Right ventricle myocardium inferior (tissue), 1 donor: ENCODE results near the gene UGT1A9. TPM values are rescaled to one million over a fixed set of nuclear protein-coding genes. Genes with fewer than 3 reads are reported as not detected.
"Not testable (repeated sequence)": the region's sequence is repeated elsewhere in the genome, so short reads cannot be mapped to it uniquely, and the experiment has no call there.

ENCODE experiments used
- ATAC-seq: fragments of 200-7000 bp; cut with Tn5 transposase; one replicate; pipeline ENCODE4 v1.9.1; 2020; ENCODE audit warnings: mild to moderate bottlenecking, moderate library complexity
- DNase-seq: peaks from one replicate; pipeline ENCODE4 v3.0.0; 2021; ENCODE audit errors: missing footprints
- intact Hi-C: fragments of 100-400 bp; cut with DNase I; formaldehyde crosslinking; loops from one replicate; pipeline ENCODE4 v1.11.0; 2022
- total RNA-seq: library from RNA; stranded (reverse); fragmentation: NEBNext Ultra II Directional; extraction: Animal tissue kit (Norgen Biotek cat#: 25700); gene quantifications from one replicate; pipeline ENCODE4 v1.2.1, GENCODE V29; 2021
- donor health status: DM: no; HTN: yes; CAD: no; lungs with severe emphysema.

Gene UGT1A9
- total RNA-seq, 1 donor from 2014 or later: not detected

DNA sequence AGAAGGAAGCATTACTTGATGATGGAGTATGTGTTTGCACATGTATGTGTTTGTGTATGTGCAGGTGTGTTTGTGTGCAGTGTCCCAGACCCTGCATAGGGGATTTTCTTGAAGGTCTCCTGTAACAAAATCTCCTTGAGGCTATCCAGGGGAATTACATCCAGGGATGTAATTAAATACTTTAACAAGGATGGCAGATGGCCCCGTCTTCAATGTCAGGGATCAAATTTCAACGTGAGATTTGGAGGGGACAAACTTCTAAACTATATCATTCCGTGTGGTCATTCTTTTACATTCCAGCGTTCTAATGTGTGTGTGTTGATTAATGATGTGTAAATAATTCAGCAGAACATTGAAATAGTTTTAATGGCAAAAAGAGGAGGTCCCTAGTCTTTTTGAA, 3.3 kb downstream of the UGT1A9 start:
- no peak for ATAC-seq
- intact Hi-C loops: no loop called here
- DNase-seq: no peak

- intact Hi-C loops: no loop called here
- no peak for DNase-seq
- ATAC-seq: no peak
These were observed 4.3 kb downstream of the UGT1A9 start for GRCh38 chr2:233676046-233676445.

DNA sequence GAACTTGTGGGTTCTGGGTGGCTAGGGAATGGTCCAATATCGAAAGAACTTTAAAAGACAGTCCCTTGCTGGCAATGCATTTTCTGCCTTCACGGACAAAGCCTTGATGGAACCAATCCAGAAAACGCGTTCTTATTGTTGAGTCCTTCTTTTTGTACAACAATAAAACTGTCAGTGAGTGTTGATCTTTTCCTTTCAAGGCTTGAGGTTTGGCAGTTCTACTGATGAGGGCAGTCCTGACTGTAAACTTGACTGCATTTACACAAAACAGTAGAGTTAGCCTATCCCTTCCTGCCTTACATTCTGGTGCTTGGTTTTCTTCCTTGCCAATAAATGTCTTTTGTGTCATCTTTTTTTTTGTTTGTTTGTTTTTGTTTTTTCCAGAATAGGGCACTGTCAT, 7.5 kb downstream of the UGT1A9 start:
- intact Hi-C loops: no loop called here

DNA sequence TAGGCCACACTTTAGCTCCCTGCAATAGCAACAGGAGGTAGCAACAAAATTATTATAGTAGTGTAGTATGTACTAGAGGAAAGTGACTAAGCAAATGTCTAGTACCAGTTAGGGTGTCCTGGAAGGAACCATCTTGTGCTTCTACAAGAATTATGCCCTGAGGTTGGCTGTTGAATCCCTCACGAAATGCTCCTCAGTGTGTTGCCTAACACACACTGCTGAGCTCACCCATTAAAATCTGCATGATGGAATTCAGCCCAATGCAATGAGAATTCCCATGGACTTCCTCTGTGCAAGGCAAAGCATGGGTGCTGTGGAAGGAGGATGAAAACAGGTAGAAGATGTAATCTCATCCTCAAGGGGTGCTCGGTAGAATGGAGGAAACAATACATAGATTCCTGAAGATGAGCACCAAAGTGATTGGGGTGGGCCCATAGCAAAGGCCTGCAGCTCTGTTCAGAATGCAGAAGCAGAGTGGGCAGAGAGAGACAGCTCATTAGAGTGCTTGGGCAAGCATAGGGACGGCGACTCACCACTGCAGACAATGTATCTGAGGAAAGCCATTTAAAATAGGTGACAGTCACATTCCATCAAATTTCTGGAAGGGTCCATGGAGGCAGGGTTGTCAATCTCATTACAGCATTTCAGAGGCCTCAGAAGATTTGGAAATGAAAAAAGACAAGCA, 8.8 kb downstream of the UGT1A9 start:
- ATAC-seq: no peak
- peak; percentile 31 for DNase-seq
- intact Hi-C loops: no loop called here

More for the DNA sequence above, 7.5 kb downstream of the UGT1A9 start:
- ATAC-seq: no peak
- DNase-seq: no peak

DNA sequence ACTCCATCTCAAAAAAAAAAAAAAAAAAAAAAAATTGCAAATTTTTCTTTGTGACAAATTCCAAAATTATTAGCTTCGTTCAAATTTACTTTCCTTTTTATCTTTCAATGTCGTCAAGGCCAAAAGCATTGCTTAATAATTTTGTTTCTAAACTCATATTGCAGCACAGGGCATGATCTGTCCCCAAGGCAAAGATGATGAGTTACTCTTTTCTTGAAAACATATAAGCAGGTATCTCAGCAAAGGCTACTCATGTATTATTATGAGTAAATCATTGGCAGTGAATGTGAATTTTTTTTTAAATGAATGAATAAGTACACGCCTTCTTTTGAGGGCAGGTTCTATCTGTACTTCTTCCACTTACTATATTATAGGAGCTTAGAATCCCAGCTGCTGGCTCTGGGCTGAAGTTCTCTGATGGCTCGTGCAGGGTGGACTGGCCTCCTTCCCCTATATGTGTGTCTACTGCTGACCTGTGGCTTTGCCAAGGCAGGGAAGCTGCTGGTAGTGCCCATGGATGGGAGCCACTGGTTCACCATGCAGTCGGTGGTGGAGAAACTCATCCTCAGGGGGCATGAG, 9.9 kb downstream of the UGT1A9 start, which contains the start of gene UGT1A7:
Gene UGT1A7, plus strand, starts transcription at position 381 of the 579 bp plus-strand sequence. Its CDS starts 37 bp downstream, at position 418.
- intact Hi-C loops: no loop called here

DNA sequence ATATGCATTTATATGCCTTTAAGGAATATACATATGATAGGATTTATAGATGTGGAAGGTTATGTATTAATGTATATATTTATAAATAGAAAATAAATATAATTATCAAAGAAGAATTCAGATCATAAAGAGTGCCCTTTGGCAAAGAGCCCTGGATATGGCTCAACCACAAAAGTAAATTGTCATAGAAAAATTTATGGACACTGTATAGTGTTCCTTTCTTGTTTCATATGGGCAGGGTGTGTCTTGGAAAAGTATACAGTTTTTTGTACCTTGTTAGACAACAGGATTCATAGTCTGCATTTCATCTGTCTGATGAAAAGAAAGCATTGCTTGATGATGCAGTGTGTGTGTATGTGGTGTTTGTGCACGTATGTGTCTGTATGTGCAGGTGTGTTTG, 12.9 kb downstream of the UGT1A9 start:
- DNase-seq: no peak
- ATAC-seq: no peak
- intact Hi-C loops: no loop called here

More for the DNA sequence above, 9.9 kb downstream of the UGT1A9 start, which contains the start of gene UGT1A7:
- DNase-seq (no peak), ATAC-seq (no peak)

DNA sequence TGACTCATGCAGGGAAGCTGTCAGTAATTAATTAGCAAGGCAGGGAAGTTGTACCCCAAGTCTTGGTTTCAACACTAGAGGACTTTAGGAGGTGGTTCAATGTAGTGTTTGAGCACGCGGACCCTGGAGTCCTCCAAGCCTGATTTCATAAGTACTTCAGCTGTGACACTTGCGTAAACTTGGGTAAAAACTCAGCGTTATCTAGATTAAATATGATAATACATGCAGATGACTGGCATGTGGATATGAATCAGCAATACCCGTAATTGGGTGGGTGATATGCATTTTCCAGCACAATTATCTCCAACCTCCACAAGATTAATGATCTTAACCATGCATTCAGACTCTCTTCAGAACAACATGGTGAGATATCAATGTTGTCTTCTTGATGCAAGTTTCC, 15.2 kb downstream of the UGT1A9 start:
- ATAC-seq (no peak), DNase-seq (no peak)
- intact Hi-C loops: no loop called here

DNA sequence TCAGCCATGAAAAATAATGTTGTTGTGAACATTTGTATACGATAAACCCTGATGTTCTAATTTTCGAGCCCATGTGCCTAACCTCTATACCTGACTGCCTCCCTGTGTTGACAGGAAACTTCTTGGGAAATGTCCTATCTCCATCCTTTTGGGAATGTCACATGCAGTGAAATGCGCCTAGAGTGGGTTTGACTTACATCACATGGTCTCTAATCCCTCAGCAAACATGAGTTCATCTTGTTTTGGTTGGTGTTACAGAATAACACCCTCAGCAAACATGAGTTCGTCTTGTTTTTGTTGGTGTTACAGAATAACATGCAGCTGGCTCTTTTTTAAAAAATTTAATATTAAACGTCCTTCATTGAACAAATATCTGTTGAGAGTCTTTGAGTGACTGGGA, 16.6 kb downstream of the UGT1A9 start:
- intact Hi-C loops: no loop called here
- ATAC-seq: no peak

DNA sequence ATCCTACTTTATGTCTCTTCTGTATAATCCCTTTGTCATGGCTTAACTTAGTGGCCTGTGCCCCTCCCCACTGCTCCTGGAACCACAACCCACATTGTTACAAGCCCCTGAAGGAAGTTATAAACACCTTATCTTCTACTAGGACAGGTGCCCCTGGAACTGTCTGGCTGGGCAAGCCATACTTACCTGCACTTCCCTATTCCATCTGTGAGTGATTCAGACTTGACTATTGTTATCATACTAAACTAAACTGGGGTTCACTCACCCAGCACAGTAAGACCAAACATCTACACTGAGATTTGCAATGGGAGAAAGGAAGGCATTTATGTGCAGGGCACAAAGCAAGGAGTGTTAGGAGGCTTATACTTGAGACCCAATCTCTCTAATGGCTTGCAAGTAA, 17.3 kb downstream of the UGT1A9 start:
- DNase-seq (no peak), ATAC-seq (no peak)
- intact Hi-C loops: no loop called here

More for the DNA sequence above, 16.6 kb downstream of the UGT1A9 start:
- no peak for DNase-seq

GRCh38 chr2:233689501-233689900, 17.8 kb downstream of the UGT1A9 start:
- ATAC-seq (no peak), DNase-seq (no peak)
- intact Hi-C loops: no loop called here

GRCh38 chr2:233690444-233690843, 18.7 kb downstream of the UGT1A9 start:
- no peak for ATAC-seq
- intact Hi-C loops: no loop called here
- DNase-seq: no peak

GRCh38 chr2:233691443-233692433, 20.0 kb downstream of the UGT1A9 start:
- no peak for ATAC-seq
- DNase-seq: no peak
- intact Hi-C loops: no loop called here

DNA sequence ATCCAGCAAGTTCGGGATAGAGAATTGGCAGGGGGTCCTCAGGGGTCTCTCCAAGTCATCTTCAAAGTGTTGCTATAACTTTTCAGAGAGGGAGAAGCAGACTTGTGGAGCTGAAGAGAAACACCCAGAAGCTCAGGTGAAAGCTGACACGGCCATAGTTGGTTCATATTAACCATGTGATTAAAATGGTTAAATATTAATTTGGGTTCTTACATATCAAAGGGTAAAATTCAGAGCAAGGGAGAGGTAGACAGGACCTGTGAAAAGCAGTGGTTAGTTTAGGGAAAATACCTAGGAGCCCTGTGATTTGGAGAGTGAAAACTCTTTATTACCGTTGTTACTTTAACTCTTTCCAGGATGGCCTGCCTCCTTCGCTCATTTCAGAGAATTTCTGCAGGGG, 20.9 kb downstream of the UGT1A9 start, which contains the start of gene UGT1A6:
Gene UGT1A6, plus strand, starts transcription at position 243 of the 400 bp plus-strand sequence. Its CDS starts 115 bp downstream, at position 358.
- DNase-seq: no peak
- ATAC-seq: no peak
- intact Hi-C loops: no loop called here

DNA sequence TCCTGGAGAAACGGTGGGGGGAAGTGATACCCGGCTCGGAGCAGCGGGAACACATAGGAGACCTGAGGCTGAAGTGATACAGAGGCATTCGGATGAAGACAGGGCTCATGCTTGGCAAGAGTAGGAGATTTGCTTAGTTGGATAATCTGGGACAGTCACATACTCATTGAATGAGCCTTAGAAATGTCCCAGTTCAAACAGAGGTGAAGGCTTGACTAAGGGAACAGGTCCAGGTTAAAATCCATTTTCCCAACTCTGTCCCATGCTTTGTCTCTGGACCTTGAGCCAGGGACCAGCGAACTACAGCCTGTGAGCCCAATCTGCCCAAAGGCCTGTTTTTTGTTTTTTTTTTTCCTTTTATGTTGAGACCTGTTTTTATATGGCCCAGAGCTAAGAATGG, 22.3 kb downstream of the UGT1A9 start:
- no peak for ATAC-seq
- no peak for DNase-seq
- intact Hi-C loops: no loop called here

DNA sequence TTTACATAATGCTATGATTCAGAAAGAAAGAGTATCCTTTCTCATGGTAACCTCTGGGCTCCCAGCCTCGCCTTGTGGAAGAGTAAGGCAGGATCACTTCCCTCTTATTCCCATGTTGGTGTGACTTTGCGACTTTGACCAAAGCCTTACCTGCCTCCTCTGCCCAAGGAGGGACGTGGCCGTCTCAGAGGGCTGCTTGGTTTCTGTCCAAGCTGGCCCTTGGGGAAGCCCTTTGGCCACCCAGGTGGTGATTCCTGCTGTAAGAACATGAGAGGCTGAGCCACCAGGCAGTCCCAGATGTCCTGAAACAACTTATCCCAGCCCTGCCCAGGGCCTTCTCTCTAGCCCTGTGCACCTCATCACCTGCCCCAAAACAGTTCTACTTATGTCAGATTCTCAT, 27.0 kb downstream of the UGT1A9 start:
- DNase-seq (no peak), ATAC-seq (no peak)
- intact Hi-C loops: no loop called here

- ATAC-seq (no peak), DNase-seq (no peak)
- intact Hi-C loops: no loop called here
These were observed 27.8 kb downstream of the UGT1A9 start for GRCh38 chr2:233699424-233700027.

GRCh38 chr2:233700028-233700635, 28.4 kb downstream of the UGT1A9 start:
- ATAC-seq (no peak), DNase-seq (no peak)
- intact Hi-C loops: no loop called here

DNA sequence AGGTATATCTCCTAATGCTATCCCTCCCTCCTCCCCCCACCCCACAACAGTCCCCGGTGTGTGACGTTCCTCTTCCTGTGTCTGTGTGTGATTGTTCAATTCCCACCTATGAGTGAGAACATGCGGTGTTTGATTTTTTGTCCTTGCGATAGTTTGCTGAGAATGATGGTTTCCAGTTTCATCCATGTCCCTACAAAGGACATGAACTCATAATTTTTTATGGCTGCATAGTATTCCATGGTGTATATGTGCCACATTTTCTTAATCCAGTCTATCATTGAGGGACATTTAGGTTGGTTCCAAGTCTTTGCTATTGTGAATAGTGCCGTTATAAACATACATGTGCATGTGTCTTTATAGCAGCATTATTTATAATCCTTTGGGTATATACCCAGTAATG, 29.1 kb downstream of the UGT1A9 start:
- intact Hi-C loops, ATAC-seq, DNase-seq: not testable (repeated sequence)

DNA sequence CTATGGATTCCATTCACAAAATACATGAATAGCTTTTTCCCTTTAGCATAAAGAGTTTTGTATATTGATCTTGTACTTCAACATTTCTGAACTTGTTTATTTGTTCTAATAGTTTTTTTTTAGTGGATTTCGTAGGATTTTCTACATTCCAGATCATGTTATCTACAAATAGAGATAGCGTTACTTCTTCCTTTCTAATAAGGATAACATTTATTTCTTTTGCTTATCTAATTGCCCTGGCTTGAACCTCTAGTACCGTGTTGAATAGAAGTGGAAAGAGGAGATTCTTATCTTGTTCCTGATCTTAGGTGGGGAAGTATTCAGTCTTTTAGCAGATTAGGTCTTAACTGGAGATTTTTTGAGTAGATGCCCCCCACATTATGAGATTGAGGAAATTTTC, 30.5 kb downstream of the UGT1A9 start:
- intact Hi-C loops: no loop called here
- DNase-seq (no peak), ATAC-seq (no peak)
